ENCODE measurements around the gene UBASH3A.

Gene UBASH3A

DNA sequence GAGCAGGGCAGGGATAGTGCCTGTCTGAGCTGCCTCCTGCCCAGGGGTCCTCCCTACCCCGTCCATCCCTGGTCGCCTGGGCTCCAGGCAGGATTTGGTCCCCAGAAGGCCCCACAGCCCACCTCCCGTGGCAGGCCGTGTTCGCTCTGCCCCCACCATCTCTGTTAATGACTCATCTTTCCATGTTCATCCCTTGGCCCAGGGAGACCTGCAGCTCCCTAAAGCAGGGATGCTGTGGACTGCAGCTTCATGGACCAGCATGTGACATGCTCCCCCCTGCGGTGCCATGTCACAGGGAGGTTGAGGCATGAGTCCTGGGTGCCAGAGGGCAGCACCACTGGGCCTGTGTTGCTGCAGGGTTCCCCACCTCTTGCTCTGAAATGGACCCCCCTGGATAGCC lies 26.8 kb downstream of the UBASH3A start:
- DNase-seq (ENCODE audit: low read depth), result no peak

DNA sequence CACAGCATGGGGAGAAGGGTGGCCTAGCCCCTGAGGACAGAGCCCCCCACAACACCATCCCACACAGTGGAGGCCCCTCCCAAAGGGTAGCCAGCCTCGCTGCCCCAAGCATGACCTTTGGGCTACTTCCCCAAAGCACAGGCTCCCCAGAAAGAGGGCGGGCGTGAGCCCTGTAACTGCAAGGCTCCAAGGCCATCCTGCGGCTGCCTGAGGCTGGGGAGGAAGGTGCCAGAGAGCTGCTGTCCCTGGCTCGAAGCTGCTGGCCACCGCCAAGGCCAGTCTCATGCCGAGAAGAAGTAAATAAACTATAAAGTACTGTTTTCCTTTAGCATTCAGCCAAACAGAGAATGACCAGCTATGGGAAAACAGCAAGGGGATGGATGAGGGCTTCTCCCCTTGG lies 27.5 kb downstream of the UBASH3A start:
- DNase-seq (ENCODE audit: low read depth), result no peak

DNA sequence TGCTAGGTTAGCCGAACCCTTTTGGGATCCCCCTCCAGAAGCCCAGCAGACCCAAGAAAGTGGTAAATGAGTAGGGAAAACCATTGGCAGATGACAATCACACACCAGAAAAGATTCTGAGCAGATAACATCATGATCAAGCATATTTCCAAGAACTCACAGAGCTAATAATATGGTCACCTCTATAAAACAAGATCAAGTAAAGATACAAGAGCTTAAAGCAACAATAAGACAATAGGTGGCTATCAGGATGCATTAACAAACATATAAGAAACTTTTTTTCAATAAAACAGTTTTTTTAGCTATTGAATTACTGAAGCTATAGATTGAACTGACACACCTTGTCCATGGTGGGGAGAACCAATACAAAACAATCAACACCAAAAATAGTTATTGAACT lies 29.0 kb downstream of the UBASH3A start:
- DNase-seq (ENCODE audit: low read depth), result no peak

DNA sequence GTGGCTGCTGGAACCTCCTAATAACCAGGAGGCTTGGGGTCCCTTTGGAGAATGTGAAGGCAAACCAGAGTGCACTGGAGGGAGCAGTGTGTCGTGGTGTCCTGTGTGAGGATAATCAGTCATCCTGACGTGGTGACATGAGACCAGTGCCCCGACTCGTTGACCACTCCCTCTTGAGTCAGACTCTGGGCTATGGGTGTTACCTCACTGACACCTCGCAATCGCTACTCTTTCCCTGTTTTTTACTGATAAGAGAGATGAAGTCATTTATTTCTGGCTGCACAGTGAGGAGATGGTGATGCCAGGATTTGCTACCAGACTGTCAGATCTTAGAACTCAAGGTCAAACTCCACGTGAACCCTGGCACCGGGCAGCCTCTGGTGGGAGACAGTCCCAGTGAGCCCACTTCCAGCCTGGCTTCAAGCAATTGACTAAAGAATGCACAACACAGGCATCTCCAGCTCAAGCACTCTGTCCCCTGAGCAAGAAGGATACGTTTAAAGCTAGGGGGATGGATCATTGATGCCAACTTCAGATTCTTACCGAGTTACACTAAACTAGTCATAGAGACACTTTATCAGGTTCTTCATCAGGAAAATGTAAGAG lies 30.3 kb downstream of the UBASH3A start:
- DNase-seq (ENCODE audit: low read depth), result no peak

DNA sequence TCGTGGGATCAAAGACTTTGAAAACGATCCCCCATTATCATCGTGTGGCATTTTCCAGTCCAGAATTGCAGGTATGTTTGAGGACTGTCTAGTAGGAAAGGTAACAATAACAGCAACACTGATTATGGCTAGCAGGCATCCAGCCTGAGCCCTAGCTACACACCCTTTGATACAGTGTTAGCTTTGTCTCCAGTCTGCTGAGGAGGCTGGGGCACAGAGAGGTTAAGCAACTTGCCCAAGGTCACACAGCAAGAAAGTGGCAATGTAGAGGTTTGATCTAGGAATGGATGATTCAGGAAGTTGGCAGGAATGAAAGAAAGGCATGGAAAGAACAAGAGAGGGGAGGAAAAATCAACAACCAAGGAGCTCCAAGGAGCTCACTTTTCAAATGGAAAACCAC lies 31.2 kb downstream of the UBASH3A start:
- no peak for DNase-seq (ENCODE audit: low read depth)

DNA sequence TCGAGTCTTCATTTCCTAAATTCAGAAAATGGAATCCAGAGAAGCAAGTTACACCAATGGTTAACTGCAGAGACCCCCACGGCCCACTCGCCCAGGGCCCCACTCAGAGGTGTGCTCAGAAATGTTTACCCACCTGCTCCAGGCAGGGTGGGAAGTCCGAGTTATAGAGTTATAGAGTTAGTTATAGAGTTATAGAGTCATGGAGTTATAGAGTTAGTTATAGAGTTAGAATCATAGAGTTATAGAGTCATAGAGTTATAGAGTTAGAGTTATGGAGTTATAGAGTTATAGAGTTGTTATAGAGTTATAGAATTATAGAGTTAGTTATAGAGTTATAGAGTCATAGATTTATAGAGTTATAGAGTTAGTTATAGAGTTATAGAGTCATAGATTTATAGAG lies 31.7 kb downstream of the UBASH3A start:
- no peak for DNase-seq (ENCODE audit: low read depth)

DNA sequence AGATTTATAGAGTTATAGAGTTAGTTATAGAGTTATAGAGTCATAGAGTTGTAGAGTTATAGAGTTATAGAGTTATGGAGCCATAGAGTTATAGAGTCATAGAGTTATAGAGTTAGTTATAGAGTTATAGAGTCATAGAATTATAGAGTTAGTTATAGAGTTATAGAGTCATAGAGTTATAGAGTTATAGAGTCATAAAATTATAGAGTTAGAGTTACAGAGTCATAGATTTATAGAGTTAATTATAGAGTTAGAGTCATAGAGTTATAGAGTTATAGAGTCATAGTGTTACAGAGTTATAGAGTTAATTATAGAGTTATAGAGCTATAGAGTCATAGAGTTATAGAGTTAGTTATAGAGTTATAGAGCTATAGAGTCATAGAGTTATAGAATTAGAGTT lies 32.1 kb downstream of the UBASH3A start:
- DNase-seq (ENCODE audit: low read depth), result no peak

DNA sequence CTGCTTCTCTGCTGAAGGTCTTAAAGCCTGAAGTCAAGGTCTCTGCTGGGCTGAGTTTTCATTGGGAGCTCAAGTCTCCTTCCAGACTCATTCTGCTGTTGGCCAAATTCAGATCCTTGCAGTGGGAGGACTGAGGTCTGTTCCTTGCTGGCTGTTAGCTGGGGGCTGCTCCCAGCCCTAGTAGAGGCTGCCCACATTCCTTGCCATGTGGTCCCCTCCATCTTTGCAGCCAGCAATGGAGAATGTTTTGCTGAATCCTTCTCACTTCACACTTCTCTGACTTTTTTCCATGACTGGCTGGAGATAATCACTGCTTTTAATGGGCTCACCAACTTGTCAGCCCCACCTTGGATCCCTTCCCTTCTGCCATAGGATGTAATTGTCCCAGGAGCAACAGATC lies 33.2 kb downstream of the UBASH3A start:
- no peak for DNase-seq (ENCODE audit: low read depth)

DNA sequence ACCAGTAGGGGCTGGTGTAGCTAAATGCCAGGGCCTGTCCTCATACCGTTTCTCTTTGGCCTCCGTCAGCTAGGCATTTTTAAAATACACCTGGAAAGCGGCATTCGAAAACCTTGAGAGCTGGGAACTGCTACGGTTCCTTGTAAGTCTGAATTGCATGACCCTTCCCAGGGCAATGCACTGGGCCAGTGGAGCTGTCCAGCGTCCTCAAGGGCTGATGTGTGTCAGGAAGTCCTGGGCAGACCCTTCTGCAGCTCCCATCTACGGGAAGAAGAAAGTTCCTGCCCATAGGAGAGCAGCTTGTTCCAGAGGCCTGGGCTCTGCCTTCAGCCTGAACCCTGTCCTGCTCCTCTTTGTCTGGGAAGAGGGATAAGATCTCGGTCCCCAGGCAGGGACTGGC lies 34.1 kb downstream of the UBASH3A start:
- no peak for DNase-seq (ENCODE audit: low read depth)

DNA sequence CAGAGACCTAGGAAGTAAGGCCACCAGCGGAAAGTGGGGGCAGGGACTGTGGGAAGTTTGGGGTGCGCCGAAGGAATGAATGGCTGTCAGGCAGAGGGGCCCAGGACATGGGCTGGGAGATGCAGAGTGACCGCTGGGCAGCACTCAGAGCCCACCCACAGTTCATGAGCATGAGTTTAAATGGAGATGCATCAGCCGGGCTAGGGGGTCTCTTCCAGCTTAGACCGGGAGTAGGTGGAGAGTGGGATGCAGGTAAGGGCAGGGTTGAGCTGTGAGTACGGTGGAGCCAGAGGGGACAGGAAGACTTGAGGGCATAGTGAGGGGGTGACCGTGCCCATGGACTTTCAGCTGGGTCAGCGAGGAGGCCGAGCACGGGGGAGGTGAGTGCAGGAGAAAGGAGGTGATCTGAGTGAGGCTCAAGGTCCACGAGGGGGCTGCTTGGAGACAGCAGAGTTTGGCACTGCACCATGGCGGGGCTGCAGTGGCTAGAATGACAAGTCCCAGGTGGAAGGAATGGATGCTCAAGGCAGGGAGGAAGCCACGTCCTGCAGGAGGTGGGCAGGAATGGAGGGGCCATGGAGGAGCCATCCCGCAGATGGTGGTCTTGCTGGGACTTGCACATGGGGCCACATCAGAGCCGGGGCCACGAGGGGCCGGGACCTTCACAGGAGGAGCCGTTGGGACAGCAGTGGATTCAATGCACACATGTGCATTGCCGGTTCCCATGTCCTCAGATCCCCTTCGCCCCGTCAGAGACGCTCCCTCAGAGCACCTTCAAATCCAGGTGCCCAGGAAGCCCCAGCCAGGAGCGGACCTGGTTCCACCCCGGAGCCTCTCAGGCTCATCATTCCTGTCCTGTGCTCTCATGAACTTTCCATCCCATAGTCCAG lies 34.9 kb downstream of the UBASH3A start:
- no peak for DNase-seq (ENCODE audit: low read depth)

DNA sequence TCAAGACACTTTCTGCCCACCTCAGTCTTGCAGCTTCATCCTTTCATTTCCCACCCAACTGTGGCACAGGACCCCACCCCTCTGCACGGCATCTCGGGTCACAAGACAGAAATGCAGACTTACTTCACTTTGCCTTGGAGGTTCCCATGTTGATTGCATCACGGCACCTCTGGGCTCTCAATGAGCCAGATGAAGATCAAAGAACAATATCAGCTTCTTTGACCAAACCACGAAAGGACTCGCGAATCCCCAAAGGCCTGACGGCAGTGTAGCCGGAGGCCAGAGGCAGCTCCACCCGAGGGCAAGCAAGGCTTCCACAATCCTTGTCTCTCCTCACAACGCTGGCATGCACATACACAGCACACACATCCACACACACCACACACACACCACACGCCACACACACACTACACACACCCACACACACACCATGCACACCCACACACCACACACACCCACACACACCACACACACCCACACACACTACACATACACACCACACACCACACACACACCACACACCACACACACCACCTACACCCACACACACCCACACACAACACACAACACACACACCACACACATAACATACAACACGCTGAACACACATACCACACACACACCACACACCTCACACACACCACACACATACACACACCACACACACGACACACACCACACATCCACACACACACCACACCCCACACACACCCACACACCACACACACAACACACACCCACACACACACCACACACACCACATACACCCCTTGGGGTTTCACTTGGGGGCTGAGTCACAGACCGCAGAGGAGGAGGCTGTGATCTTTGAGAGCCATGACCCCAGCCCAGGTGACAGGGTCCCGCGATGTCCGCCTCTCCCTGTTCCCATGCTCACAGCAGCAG lies 35.8 kb downstream of the UBASH3A start:
- no peak for DNase-seq (ENCODE audit: low read depth)

DNA sequence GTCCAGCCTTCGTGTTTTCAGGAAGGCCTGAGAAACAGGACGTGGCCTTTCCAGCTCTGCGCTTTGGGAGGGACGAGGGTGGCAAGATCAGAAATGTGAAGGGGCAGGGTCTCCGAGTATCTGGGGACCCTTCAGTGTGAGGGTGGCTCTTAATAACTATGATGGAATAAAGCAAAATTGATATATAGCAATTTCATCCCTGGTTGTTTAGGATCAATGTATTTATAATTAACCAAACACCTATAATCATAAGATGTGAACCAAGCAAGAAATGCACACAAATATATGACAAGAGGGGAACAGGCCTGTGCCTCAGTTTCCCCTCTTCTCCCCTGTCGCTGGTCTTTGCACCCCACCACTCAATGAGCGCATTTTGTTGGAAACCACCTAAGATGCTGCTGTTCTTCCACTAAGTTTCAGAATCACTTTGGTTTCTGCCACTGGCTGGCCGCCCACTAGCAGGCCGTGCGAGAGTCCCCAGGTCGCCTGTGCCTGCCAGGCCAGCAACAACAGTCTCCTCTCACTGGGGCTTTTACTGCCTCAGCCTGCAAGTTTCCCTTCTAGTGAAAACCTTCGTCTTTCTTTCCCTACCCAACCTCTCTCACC lies 36.6 kb downstream of the UBASH3A start:
- DNase-seq (ENCODE audit: low read depth), result no peak

DNA sequence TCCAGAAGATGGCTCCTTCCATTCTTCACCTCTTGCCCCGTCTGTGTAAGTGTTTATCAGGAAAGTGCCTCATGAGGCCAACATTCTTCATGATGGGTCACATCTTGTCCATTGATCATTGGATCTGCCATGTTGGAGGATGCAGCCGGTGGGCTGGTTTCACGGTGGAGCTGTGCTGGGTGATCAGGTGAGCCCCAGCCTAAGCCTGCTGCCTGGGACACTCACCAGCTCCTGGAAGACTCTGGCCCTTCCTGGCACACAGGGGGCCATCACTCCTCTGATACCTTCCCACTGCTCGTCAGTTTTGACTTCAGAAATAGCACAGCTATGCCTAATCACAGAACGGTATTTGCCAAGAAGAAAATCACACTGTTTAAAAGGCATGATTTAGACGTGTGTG lies 38.3 kb downstream of the UBASH3A start:
- DNase-seq (ENCODE audit: low read depth), result no peak

DNA sequence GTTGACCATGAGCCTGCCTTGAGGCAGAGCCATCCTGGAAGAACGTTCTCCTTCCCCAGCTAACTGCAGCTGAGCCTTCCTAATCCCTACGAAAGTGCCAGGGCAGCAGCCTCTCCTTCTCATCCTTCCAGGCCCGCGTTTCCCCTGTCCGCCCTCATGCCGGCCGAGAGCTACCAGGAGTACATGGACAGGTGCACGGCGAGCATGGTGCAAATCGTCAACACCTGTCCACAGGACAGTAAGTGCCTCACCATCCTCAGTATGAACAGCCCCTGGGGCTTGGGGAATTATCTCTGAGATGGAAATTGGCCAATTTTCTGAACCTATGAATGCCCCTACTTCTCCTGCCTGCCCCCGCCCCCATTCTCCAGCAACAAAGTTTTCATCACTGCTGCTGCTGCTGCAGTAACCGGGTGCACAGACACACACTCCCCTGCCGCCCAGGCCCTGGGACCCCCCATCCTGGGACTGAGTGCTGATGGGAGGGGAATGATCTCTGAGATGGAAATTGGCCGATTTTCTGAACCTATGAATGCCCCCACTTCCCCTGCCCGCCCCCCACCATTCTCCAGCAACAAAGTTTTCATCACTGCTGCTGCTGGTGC lies 39.6 kb downstream of the UBASH3A start:
- no peak for DNase-seq (ENCODE audit: low read depth)

DNA sequence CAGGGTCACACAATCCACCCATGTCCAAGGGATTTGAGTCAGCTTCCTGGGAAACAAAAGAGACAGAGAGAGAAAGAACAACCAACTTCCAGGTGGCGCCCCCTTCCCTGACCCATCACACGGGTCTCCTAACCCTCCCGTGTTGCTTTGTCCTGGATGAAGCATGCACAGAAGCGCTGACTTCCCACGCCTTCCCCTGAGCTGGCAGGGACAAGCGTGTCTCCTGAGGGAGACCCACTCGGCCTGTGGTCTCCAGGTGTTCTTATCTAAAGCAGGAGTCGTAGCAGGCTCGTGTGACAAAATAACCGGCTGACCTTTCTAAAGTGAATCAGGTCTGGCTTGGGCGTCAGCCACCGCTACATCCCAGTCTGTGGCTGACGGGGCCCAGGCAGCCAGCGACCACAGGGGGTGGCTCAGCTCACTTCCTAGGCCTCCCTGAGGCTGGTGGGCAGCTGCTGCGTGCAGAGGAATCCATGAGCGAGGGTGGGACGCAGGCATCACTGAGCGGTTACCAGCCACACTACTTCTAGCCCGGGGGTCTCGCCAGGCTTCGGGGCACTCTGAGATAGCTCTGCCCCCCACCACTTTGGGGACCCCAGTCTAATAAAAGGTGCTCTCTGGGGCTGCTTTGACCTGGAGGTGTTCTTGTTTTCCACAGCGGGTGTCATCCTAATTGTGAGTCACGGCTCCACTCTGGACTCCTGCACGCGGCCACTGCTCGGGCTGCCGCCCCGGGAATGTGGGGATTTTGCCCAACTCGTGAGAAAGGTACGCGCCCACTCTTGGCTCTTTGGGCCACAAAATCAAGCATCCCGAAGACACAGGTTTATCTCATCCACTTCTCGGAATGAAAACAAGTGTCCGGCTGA lies 40.4 kb downstream of the UBASH3A start:
- DNase-seq (ENCODE audit: low read depth), result no peak

DNA sequence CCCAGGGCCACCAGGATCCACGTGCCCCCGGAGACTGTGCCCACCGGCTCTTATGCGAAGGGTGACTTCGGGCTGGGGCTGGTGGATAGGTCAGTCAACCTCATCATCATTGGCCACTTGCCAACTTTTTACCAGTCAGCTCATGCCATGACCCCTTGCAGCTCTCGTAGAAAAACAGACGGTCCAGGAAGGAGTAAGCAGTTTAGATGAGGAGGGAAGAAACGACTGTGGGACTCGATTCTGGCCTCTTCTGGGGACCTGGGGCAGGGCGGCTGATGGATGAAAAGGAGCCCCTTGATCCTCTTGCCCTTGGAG lies 41.0 kb downstream of the UBASH3A start:
- DNase-seq (ENCODE audit: low read depth), result no peak

DNA sequence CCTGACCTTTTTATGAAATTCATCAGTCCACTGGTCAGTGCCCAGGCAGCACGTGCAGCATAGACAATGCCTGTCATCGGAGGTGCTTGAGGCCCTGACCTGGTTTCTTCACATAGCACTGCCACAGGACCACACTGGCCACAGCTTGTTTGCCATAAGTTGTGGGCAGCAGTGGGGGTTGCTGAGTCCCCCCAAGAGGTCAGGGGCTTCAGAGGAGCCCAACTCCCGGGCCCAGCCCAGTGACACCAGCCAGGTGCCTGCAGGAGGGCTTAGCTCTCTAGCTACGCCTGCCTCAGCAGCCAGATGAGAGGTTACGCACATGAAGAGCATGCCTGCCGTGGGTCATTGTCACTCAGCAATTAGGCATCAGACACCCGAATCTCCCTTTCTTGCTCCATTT lies 41.6 kb downstream of the UBASH3A start:
- no peak for DNase-seq (ENCODE audit: low read depth)

DNA sequence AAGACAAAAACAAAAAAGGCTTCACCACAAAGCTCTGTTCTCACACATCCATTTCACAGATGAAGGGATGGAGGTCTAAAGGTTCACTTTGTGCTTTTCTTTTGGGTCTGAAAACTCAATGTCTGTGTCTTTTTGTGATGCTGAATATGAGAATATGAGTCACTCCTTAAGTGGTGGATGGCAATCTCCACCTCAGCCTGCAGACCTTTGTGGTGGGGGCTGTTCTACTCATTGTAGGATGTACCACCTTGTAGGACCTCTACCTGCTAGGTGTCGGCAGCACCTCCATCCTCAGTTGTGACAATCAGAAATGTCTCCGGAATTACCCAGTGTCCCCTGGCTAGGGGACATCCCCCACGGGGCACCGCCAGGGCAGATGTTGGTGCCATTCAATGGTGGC lies 42.8 kb downstream of the UBASH3A start:
- DNase-seq (ENCODE audit: low read depth), result no peak

DNA sequence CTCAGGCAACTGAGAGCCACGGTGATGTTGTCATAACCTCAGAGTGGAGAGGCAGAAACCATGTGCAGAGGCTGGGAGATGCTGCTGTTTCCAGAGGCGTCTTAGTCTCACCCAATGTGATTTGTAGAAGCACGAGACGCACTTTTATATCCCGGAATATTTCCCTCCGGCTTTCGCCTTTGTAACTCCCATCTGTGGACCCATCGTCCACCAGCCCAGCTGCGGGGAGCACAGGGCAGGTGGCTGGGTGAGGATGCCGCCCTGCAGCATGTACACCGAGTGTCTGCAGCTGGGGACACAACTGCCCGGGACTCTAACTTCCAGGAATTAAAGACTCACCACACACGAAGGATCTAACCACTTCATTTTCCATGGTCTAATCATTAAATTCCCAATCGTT lies 43.5 kb downstream of the UBASH3A start:
- no peak for DNase-seq (ENCODE audit: low read depth)

DNA sequence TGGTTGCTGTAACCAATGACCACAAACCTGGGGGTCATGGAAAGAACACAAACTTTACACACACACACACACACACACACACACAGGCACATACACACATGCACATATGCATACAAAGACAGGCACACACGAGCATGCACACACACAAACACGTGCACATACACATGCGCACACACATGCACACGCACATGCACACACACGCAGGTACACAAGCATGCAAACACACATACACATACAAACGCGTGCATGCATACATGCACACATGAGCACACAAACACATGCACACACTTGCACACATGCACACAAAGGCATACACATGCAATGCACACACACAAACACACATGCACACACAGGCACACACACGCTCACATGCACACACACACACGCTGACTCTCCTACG lies 44.0 kb downstream of the UBASH3A start:
- DNase-seq (ENCODE audit: low read depth), result no peak

DNA sequence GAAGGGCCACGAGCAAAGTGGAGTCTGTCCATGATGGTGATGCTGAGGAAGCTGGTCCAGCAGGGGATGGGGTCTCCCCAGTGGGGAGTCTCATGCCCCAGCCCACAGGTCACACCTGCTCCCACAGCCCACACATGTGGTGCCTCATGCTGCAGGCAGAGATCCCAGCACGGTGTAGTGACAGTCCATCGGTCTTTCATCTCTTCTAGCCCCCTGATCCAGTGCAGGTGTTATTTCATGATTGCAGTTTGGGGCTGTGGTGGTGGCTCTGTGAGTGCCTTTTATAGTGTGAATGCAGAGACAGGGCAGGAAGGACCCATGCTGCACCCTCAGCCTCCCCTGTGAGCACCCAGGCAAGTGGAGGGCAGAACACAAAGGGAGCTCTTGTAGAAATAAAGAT lies 45.0 kb downstream of the UBASH3A start:
- DNase-seq (ENCODE audit: low read depth), result no peak

Data from stimulated activated CD8-positive, alpha-beta memory T cell treated with anti-CD3 and anti-CD28 coated beads, Interleukin-15, amount 100 ng/mL, for 1 hour (primary cell).